T-helper 9 cell (primary cell): ENCODE results near the gene ITPR3.

Source experiments
- DNase-seq: peaks from one replicate; pipeline ENCODE4 v3.0.0-alpha.2; 2020

ITPR3 gene

GRCh38 chr6:33640361-33640760, 19.2 kb downstream of the ITPR3 start:
- no peak for DNase-seq

GRCh38 chr6:33641144-33641543, 20.0 kb downstream of the ITPR3 start:
- no peak for DNase-seq

- no peak for DNase-seq
These were observed 20.5 kb downstream of the ITPR3 start for GRCh38 chr6:33641602-33642001.

DNA sequence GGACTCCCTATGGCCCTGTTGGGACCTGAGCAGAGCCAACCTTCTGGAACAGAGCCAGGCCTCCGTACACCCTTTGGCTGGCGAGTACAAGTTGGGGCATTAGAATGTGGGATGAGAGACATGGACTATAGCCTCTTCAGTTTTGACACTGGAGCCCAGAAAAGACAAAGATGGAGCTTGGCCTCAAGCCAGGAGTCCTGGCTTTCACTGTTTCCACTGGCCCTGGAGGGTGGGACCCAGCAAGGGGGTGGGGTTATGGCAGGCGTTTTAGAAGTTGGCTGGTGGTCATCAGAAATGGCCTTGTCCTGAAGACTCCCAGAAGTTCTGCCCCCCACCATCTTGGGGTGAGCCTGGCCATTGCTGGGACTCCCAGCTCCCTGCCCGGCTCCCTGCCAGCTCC, 21.8 kb downstream of the ITPR3 start:
- no peak for DNase-seq

GRCh38 chr6:33651403-33651802, 30.3 kb downstream of the ITPR3 start:
- no peak for DNase-seq

DNA sequence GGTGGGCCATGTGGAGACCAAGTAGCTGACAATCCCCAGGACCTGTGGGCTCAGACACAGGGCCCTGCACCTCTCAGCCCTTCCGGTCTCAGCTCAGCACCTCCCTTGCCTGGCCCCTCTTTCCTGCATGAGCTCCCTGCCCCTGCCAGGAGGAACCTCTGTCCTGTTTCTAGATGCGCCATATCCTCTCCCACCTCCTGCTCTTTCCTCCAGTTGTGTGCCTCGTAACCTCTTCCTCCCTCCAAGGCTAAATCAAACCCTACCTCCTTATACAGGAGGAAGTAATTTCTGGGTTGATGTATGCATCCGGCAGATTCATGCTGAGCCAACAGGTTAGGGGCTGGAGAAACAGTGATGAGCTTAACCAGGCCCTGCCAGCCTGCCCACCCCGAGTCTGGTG, 30.9 kb downstream of the ITPR3 start:
- DNase-seq: no peak

GRCh38 chr6:33654831-33655554, 33.9 kb downstream of the ITPR3 start:
- DNase-seq: no peak

DNA sequence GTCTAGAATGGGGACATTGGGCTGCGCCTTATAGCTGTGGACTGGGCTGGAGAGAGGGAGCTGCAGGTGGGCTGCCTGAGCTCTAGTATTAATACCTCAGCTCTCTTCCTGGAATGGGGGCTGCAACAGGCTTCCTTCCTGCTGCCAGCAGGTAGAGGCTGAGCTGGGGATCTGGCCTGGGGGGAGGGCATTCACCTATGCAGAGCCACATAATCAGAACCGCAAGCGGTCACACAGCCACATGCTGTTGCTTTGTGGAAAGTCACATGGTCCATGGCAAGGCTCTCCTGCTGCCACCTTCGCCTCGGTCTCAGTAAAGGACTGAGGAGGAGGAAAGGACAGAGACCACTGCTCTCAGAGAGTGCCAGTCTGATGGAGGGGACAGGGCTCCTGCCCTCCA, 35.7 kb downstream of the ITPR3 start:
- DNase-seq: no peak

- DNase-seq: no peak
These were observed 38.0 kb downstream of the ITPR3 start for GRCh38 chr6:33658982-33659689.

DNA sequence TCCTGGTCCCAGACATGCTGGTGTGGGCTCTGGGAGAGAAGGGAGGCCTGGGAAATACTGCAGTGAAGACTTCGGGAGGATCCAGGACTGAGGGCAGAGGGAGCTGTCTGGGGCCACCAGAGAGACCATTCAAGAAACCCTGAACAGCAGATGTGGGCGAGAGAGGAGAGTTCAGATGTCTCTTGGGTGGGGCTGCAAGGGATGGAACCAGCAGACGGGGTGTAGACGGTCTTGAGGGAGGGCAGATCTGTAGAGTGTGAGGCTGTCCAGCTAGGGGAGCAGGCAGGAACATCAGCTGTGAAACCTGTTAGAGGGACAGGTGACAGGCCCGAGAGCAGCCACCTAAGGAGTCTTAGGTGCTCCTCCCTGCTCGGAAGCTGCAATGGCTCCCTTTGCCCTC, 38.9 kb downstream of the ITPR3 start:
- DNase-seq: no peak

GRCh38 chr6:33661106-33661838, 40.1 kb downstream of the ITPR3 start:
- no peak for DNase-seq

DNA sequence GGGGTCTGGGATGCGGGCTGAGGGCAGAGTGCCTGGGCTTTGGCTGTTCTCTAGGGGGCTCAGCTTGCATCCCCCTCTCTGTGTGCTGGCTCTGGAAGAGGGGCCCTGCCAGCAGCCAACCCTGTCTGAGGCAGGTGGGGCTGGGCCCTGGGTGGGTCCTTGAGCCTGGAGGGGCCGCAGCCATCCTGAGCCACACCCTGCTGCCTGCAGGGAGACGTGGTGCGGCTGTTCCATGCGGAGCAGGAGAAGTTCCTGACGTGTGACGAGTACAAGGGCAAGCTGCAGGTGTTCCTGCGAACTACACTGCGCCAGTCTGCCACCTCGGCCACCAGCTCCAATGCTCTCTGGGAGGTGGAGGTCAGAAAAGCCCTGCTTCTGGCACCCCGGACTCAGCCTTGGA, 41.2 kb downstream of the ITPR3 start:
- no peak for DNase-seq

DNA sequence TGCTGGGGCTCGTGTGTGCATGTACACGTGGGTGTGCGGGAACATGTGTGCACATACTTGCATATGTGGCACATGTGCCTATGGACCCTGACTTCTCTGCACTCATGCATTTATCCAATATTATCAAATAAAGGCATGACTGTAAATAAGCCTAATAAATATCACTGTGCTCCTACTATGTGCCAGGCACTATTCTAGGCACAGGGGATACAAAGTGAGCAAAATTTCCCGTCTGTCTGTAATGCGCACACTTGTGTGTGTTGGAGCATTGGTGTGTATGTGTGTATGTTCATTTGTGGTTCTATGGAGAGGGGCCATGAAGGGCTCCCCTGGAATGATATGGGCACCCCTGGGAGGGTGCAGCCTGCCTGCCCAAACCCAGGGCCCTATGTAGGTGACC, 41.9 kb downstream of the ITPR3 start:
- DNase-seq: no peak

GRCh38 chr6:33663727-33664449, 42.8 kb downstream of the ITPR3 start:
- DNase-seq: no peak

- DNase-seq: no peak
These were observed 43.5 kb downstream of the ITPR3 start for GRCh38 chr6:33664506-33665057.

DNA sequence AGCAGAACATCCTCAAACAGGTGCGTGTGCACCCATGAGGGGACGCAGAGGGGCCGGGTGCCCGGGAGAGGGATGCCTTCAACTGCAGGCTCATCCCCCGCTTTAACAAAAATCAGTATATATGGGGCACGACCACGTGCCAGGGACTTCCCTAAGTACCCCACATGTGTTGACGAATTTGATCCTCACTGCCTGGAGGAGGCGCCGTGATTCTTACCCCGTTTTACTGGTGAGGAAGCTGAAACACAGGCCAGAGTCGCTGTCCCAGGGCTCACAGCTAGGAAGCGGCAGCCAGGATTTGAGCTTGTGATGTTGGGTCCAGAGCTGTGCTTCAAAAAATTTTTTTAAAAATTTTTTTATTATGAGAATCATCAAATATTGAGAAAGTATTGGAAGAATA, 44.8 kb downstream of the ITPR3 start:
- no peak for DNase-seq

DNA sequence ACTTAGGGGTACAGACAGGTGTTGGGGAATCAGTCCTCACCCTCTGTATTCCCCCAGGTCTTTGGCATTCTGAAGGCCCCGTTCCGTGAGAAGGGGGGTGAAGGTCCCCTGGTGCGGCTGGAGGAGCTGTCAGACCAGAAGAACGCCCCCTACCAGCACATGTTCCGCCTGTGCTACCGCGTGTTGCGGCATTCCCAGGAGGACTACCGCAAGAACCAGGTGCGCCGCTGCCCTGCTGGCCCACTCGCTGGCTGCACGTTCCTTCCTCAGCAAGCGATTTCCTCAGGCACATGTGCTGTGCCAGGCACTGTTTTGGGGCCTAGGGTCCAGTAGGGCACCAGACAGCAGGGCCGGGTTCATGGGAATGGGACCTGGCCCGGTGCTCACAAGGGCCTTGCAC, 46.0 kb downstream of the ITPR3 start:
- DNase-seq: no peak

GRCh38 chr6:33667776-33668175, 46.7 kb downstream of the ITPR3 start:
- no peak for DNase-seq

DNA sequence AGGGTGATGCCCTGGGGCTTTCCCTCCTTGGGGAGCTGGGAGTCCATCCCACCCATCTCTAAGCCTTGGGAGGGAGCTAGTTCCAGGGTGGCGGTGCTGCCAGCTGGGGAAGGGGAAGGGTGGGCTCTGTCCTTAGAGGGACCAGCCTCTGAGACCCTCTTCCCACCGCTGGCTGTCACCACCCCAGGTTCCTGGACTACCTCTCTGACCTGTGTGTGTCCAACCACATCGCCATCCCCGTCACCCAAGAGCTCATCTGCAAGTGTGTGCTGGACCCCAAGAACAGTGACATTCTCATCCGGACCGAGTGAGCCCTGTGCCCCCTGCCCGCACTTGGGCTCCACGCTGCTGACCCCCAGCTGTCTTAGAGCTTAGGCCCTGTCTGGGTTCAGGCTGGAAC, 47.2 kb downstream of the ITPR3 start:
- no peak for DNase-seq

DNA sequence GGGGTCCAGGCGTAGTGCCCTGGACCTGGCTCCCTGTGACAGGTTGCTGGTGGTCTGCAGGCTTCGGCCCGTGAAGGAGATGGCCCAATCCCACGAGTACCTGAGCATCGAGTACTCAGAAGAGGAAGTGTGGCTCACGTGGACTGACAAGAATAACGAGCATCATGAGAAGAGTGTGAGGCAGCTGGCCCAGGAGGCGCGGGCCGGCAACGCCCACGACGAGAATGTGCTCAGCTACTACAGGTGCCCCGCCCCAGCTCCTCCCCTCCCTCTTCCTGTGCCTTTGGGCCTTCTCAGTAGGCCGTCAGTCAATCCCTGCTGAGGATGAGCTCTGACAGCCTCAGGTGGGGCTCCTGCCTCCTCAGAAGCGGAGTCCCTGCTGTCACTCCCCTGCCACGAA, 47.8 kb downstream of the ITPR3 start:
- peak; percentile 37 for DNase-seq

DNA sequence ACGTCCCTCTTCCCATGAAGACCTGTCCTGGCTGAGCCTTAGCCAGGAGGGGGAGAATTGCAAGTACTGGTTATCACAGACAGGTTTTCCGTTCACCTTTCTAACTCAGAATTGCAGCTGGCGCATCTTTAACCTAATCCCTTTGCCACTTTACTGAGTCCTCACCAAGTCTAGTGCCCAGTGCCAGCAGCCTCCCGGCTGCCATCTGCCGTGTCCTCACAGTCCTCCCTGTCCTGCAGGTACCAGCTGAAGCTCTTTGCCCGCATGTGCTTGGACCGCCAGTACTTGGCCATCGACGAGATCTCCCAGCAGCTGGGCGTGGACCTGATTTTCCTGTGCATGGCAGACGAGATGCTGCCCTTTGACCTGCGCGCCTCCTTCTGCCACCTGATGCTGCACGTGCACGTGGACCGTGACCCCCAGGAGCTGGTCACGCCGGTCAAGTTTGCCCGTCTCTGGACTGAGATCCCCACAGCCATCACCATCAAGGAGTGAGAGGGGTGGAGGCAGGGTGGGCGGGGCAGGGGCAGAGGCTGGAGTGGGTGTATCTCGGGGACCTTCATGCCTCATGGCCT, 49.1 kb downstream of the ITPR3 start:
- DNase-seq: no peak

- no peak for DNase-seq
These were observed 50.0 kb downstream of the ITPR3 start for GRCh38 chr6:33670971-33671743.
